Measurements from ENCODE around the gene PLEK2. TPM values are rescaled to one million over a fixed set of nuclear protein-coding genes. Genes with fewer than 3 reads are reported as not detected.

The PLEK2 gene
- total and polyA plus RNA-seq, 2 experiments from 2014 or later, result 1.0 to 2.2 TPM

- TF ChIP-seq ZNF462 (CRISPR knock-in tag; IDR thresholded peaks at IDR 0.05) (no peak), ZNF114 (CRISPR knock-in tag; IDR thresholded peaks at IDR 0.05) (no peak), EZH2phosphoT487 (IDR thresholded peaks at IDR 0.05; ENCODE audit: unreplicated experiment) (no peak), CTCF (conservative IDR thresholded peaks at IDR 0.05; ENCODE audit: low read depth in 2 of 2) (no peak), STAT1 (IDR thresholded peaks at IDR 0.05; ENCODE audit: unreplicated experiment) (no peak), JUNB (IDR thresholded peaks at IDR 0.05; ENCODE audit: unreplicated experiment) (no peak)
Observed at GRCh38 chr14:67358924-67359774, 52.8 kb downstream of the PLEK2 start (continued).

- Histone ChIP-seq H3K9me2 (ENCODE audit: insufficient read depth) (no peaks in the 10 kb centered on the region), H3K27ac (ENCODE audit: low read depth) (no peak overlapping the region), H3K4me1 (ENCODE audit: insufficient read depth) (peaks cover 9% of the 10 kb centered on the region), H3K4me2 (peak overlapping the region; percentile 92), H3K4me3 (peak overlapping the region; percentile 90), H3K36me3 (ENCODE audit: insufficient read depth) (no peaks in the 10 kb centered on the region), H4K20me1 (replicated peaks; ENCODE audit: insufficient read depth) (peaks cover 7% of the 10 kb centered on the region; the same call in 1 of the 2 replicates), H3K27me3 (ENCODE audit: insufficient read depth) (no peaks in the 10 kb centered on the region), H2AFZ (no peak overlapping the region), H3K79me2 (replicated peaks; ENCODE audit: insufficient read depth) (peaks cover 84% of the 10 kb centered on the region), H3F3A (replicated peaks; ENCODE audit: low read depth) (no peaks in the 10 kb centered on the region)
- H3K27me3 Mint-ChIP-seq (ENCODE audit: insufficient read depth, low read depth, poor library complexity), result peaks cover 11% of the 10 kb centered on the region
- no peaks in the 10 kb centered on the region for H3K9me3 Mint-ChIP-seq
- DNase-seq (ENCODE audit: low spot score) (no peak), ATAC-seq (no peak)
- peaks cover 7% of the 10 kb centered on the region; the same call in 1 of the 3 replicates for H3K36me3 Mint-ChIP-seq (ENCODE audit: low read depth)
- no peak overlapping the region; the same call in 1 of the 2 replicates for H3K27ac Mint-ChIP-seq
- peak overlapping the region; percentile 99 for H3K4me3 Mint-ChIP-seq
- peaks cover 22% of the 10 kb centered on the region for H3K4me1 Mint-ChIP-seq
- no peak for TF ChIP-seq ZNF462 (CRISPR knock-in tag; IDR thresholded peaks at IDR 0.05)
- TF ChIP-seq NANOG (IDR thresholded peaks at IDR 0.05; ENCODE audit: borderline replicate concordance), result no peak
Observed at GRCh38 chr14:67357969-67358354, 54.0 kb downstream of the PLEK2 start.
